Left kidney (tissue), 2 donors: ENCODE data around the gene TRIM2. TPM values are rescaled to one million over a fixed set of nuclear protein-coding genes. Genes with fewer than 3 reads are reported as not detected.
A peak's percentile ranks its signal among the peaks of the same experiment; 100 is the strongest.
"Not testable (repeated sequence)": the region's sequence is repeated elsewhere in the genome, so short reads cannot be mapped to it uniquely, and the experiment has no call there.

Source experiments
- DNase-seq: peaks from one replicate; pipeline ENCODE4 v3.0.0-alpha.2; 2013
- polyA plus RNA-seq: library from polyadenylated mRNA; unstranded; fragments of 120-200 nt; gene quantifications from one replicate; pipeline ENCODE4 v1.2.1, GENCODE V29; 2013; ENCODE audit not compliant: insufficient read length

Gene TRIM2
- polyA plus RNA-seq, 1 donor = 78.6 TPM

DNA sequence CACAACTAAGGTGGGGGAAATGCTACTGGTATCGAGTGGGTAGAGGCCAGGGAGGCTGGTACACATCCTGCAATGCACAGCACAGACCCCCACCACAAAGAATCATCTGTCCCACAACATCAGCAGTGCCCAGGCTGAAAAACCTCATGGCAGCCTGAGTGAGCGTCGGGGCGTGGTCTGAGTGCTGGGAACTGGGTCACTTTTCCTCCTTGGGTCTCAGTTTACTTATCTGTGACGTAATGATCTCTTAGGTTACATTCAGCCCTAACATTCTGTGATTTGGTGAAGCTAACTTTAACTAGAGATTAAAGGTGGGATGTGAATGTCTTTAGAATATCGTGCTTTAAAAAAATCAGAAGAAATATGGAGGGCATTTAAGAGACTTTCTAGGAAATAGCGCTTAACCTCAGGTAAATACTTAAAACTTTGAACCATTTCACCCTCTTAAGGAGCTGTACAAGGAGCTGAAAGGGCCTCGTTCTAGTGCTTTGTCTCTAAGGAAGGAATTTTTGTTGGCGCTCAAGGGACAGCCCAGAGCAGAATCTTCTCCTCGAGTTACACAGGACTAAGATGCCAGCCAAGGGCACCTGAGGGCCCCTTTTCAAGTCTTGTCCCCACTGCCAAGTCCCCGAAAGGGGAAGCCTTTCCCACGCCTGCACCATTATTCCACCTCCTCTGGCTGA, 18.1 kb upstream of the TRIM2 start:
- DNase-seq = no peak

DNA sequence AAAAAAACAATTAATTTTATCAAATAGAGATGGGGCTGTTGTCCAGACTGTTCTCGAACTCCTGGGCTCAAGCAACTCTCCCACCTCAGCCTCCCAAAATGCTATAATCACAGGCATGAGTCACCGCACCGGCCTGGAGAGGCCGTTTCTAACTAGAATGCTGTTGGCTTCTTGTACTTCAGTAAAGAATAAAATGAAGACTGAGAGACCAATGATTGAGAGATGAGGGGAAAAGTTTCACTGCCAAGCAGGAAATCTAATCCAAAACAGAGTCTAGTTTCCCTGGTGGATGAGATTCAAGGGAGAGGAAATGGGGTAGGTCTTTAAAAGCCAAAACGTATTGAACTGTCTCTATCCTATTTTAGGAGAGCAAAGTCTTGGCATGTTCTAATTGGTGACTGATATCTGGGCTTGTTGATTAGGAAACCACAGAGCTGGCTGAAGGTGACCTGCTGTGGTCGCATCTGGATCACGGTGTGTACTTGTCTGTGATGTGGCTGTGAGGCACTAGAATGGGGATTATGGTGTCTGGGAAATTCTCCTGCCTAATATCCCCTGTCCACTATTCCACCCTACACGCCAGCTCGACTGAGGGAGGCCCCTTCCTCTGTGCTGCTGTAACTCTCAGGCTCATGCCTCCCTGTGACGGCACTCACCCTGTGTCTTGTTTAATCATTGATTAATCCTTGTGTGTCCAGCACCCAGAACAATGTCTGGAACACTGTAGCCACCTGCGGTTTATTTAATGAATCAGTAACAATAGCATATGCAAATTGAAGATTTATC, 15.0 kb upstream of the TRIM2 start:
- DNase-seq = no peak

DNA sequence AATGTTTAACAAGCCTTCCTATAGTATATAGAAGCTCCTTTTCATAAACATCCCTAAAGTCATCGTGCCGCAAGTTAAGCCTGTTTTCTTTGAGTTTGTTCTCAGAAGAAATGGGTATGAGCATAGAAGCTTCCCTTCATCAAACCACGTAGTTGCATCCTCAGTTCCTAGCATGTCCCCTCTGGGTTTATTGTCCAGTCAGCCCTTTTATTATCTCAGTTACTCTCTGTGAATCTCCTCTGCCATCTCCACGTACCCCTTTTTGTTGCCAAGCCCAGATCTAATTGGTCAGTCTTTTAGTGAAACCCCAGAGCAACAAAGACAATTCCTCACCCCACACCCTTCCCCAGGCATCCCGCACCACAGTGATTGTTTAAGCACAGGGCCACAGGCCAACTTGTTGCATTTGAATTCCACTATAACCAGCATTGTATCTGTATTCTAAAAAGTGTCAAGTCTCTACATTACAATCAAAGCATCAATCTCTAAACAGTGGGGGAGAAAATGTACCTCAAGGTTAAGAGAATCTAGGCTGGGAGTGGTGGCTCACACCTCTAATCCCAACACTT, 12.4 kb upstream of the TRIM2 start:
- no peak for DNase-seq

DNA sequence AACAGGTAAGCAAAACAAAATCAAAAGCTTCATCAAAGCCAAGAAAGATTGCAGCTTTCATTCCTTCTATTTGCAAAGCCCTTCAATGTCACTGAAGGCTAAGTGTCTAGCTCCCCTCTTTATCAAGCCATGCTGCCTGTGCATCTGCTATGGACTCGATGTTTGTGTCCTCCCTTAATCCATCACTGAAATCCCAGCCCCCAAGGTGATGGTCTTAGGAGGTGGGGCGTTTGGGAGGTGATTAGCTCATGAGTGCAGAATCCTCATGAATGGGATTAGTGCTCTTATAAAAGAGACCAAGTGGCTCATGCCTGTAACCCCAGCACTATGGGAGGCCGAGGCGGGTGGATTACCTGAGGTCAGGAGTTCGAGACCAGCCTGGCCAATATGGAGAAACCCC, 6.9 kb upstream of the TRIM2 start:
- DNase-seq = no peak

DNA sequence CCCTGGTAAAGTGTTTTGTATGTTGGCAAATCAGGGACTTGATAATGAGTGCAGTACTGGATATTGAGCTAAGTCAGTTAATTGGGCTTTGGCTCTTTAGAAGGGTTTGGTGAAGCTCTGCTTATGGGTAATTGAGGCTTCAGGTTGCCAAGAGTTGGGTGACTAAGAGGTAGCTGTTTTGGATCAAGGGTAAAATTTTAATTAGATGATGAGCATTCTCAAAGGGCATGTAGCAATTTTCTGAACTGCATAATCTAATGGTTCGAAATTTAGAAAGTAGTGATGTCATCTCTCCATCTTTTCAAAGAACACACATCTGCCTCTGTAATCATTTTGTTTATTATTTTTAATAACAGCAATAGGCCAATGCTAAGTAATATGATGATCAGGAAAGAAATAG, 5.5 kb upstream of the TRIM2 start:
- no peak for DNase-seq

DNA sequence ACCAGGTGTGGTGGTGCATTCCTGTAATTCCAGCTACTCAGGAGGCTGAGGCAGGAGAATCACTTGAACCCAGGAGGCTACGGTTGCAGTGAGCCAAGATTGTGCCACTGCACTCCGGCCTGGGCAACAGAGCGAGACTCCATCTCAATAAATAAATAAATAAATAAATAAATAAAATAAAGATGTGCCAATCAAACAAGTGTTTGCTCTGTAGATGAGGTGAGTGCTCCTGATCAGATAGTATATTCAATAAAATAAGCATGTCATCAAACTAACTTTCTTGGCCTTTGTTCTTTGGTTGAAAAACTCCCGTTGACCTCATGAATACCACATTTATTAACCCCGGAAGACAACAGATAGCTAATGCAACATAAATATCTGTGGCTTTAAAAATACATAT, 497 bp upstream of the TRIM2 start:
- DNase-seq = not testable (repeated sequence)

DNA sequence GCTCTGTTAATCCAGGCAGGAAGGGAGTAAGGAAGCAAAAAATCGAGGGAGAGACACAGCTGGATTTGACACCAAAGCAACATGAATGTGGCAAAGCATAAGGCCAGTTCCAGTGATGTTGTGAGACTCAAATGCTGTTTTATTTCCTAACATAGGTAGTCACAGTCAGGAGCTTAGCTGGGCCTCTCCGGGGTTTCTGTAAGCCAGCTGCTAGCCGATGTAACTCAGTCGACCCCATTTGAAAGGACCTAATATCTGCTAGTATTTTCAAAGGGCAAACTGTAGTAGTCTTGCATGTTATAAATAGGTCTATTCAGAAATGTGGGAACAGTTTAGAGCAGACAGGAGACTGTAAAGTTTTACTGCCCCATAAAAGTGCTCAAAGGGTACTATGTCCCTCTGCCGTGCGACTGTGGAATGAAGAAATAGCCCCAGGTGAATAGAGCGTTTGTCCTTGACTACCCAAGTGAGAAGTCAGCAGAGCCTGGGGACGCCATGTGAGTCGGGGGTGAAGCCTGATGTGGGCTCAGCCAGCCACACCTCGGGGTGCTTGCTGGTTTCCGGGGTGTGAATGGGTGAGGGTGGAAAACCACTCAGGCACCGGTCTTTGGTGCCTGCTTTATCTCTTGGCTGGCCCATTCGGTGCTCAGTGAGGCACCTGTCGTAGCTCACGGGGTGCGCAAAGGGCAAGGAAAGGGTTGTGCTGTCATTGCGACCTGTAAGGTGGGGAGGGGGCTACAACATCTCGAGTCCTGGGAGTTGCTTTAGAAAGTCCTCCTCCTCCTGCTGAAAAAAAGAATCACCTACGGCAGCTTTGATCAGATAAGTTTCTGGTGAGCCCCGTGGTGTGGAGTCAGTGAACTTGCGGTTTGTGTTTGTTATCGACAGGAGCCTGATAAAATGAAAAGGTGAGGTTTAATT, 745 bp downstream of the TRIM2 start:
- peak; percentile 72 for DNase-seq

DNA sequence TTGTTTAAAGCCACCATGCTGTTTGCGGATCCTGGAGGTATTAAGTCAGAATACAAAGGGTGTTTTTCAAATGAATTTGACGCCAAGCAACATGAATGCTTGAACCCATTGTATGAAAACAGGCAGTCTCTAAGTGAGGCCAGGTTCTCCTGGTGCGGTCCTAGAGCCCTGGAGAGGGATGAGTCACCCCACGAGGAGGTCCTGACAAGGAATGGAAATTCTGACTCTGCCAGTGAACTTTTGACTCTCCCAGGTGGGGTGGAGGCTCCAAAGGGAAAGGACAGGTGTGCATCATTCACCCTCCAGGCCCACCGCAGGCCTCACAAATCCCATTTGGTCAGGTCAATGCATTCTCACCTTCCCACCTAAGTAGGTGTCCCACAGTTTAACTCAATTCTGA, 1.5 kb downstream of the TRIM2 start:
- DNase-seq = no peak

DNA sequence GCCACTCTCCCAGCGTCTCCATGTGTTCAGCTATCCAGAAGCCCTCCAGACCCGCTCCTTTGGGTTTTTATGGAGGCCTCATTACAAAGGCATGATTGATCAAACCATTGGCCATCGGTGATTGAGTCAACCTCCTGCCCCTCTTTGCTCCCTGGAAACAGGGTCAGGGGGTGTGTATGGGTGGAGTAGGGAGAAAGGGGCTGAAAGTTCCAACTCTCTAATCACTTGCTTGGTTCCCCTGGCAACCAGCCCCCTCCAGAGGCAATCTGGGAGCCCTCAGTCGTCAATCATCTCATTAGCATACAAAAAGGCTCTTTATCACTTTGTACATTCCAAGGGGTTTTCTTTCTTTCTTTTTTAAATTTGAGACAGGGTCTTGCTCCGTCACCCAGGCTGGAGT, 2.3 kb downstream of the TRIM2 start:
- DNase-seq = no peak

DNA sequence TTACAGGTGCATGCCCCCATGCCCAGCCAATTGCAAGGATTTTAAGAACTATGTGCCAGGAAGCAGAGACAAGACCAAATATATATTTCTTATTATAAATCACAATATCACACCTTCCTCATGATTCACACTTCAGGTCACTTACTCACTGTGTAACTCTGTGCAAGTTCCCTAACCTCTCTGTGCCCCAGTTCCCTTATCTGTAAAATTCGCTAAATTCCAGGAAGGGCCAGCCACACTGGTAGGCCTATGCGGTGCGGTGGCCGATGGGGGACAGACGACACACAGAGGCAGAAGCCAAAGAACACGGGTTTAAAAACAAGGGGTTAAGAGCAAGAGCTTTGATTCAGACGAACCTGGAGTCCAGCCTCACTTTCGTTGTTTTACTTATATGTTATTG, 2.8 kb downstream of the TRIM2 start:
- DNase-seq = no peak

DNA sequence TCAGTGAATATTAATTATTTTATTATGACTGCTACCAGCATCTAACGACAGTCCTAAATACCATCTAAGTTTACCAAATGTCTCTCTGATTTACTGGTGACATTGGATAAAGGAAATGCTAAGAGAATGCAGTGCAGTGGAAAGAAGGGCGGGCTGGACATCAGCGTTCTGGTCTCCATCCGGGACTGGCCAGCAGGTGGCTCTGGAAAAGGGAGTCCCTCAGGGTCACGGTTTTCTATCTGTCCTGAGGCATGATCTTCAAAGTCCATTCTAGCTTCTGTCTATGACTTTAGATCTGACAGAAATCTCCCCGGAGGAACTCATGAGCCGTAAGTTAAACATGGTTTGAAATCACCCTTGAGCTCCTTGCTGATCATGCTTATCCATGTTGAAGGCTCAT, 3.3 kb downstream of the TRIM2 start:
- DNase-seq = no peak

DNA sequence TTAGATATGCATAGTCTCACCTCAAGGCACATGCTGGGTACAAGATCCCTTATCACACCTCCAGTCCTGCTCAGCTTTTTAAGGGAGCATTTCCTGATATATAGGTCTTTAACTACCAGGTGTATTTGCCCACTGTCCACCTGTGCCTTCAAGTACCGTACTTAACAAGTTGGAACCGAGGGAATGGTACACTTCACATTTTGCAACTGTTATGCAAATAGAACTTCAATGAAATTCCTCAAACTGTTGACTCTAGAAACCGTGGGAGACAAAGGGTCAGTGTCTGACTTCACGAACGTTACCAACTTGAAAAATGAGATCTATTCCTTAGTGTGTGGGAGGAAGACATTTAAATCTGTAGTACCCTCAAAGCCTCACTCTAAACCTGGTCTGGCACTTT, 5.2 kb downstream of the TRIM2 start:
- DNase-seq = no peak

DNA sequence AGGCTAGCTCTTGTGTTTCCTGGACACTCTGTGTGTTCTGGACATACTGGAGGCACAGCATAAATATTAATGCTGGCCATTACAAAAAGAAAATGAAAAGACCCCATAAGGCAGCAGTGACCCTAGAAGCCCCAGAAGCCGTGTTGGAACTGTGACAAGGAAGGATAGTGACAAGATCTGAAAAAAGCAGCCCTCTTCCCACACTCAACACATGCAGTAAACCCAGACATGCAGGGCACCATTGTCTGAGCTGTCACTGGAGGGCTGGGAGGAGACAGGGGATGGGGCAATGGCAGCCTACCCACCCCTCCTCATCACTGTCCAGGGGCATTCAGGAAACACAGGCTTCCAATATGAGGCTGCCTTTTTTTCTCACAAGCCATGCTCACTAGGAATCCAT, 6.5 kb downstream of the TRIM2 start:
- no peak for DNase-seq

DNA sequence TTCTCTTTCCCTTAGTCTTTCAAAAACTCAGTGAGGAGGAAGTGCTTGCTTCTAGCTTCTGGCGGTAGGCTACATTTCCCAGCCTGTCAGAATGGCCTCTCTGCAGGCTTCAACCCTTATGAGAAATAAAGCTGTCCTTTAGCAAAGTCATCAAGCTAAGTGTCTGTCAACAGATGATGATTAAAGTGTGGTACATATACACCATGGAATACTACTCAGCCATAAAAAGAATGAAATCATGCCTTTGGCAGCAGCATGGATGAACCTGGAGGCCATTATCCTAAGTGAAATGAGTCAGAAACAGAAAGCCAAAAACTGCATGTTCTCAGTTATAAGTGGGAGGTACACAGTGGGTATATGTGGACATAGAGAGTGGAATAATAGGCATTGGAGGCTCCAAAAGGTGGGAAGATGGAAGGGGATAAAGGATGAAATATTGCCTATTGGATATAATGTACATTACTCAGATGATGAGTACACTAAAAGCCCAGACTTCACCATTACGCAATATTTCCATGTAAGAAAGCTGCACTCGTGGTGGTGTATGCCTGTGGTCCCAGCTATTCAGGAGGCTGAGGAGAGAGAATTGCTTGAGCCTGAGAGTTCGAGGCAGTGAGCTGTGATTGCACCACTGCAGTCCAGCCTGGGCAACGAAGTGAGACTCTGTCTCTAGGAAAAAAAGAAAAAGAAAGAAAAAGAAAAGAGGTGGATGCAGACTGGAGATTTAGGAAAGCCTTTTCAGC, 7.9 kb downstream of the TRIM2 start:
- no peak for DNase-seq

DNA sequence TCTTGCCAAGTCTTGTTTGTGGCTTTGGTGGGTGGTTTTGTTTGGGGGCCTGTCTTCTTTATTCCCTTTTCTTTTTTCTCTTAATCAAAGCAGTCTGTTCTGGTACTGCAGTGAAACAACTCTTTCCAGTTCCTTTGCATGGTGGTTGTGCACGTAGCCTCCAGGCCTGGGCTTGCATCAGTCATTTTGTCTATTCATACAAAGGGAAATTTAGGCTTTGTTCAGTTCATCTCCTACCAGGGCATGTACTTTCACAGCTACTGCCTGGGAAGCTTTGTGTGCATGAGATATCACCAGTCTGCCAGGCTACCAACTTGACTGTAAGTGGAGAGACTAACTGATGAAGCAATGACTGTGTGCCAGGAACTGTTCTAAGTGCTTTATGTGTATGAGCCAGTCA, 8.5 kb downstream of the TRIM2 start:
- no peak for DNase-seq

DNA sequence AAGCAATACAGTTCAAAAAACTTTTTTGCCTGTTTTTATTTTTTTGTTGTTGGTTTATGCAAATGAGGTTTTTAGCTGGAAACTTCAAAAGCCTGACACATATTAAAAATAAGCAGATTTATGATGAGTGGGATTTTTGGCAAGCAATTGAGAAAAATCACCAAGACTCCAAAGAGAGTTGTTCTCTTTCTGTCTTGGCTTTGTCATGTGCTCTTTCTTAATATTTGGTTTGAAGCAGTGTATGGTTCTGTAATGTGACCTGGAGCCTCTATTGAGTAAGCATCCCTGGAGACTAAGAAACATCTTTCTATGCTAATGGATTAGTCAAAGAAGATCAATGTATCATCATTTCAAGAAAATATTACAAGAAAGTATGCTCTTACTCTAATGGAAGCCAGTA, 11.7 kb downstream of the TRIM2 start:
- DNase-seq = no peak

DNA sequence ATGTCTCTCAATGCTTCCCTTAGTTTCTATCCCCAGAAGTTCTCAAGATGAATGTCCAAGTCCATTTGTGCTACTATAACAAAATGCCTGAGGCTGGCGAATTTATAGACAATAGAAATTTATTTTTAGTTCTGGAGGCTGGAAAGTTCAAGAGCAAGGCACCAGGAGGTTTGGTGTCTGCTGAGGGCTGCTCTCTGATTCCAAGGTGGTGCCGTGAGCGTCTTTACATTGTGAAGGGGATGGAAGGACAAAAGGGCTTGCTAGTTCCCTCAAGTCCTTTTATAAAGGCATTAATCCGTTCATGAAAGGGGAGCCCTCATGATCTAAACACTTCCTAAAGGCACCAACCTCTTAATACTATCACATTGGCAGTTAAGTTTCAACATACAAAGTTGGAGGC, 12.3 kb downstream of the TRIM2 start:
- DNase-seq = no peak

DNA sequence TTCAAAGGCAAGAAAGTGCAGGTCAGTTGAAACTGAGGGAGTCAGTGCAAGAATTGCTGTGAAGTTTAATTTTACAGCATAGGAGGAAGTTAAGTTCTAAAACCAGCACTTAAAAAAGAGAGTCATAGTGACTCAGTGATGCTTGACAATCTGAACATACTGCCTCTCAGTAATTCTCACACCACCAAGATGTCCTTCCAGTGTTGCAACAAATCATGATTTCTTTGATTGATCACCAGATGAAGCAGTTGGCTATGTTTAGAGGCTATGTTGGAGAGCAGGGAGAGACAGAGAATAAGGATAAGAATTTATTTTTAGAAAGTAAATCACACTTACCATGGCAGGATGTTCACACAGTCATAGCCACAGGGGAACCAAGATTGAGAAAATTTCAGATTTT, 13.2 kb downstream of the TRIM2 start:
- DNase-seq = no peak

DNA sequence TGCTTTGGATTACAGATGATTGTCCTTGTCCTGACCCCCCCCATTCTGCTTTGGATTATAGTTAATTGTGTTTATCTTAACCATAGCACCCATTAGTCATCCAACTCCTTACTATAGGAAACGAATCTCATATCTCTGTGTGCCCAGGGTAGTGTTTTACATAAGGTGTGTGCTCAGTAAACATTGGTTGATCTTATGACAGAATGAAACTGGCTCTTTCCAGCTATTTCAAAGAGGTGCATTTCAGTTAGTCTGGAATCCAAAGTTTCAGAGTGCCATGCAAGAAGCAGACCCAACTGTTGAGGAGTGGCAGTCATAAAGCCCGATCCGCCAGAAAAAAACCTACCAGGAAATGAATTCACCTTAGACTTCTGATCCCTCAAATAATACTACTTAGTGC, 14.7 kb downstream of the TRIM2 start:
- DNase-seq = no peak

DNA sequence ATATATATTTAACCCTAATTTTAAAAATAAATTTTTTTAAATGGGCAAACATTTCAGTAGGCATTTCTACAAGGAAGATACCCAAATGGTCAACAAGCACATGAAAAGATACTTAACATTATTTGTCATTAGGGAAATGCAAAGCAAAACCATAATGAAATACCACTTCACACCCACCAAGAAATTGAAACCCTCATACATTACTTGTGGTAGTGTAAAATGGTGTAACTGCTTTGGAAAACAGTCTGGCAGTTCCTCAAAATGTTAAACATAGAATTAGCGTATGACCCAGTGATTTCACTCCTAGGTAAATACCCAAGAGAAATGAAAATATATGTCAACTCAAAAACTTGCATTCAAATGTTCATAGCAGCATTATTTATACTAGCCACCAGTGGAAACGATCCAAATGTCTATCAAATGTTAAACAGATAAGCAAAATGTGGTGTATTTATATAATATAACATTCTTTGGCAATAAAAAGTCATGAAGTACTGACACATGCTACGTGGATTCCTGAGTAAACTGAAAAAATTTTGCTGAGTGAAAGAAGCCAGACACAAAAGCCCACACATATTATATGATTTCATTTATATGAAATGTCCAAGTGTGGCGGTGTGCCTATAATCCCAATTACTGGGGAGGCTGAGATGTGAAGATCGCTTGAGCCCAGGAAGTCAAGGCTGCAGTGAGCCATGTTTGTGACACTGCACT, 16.6 kb downstream of the TRIM2 start:
- DNase-seq = no peak
